HG03432 (cell line): ENCODE results near the gene PPP1R12A.
"Not testable (repeated sequence)": the region's sequence is repeated elsewhere in the genome, so short reads cannot be mapped to it uniquely, and the experiment has no call there.

Experiments used
- ATAC-seq: cut with Tn5 transposase; IDR thresholded peaks from one replicate; pipeline ENCODE4 v1.9.1; 2021; ENCODE audit warnings: mild to moderate bottlenecking, moderate library complexity; ENCODE audit not compliant: unreplicated experiment

Gene PPP1R12A

GRCh38 chr12:79935021-79935623, at the start of gene PPP1R12A:
Gene PPP1R12A (minus strand): TSS chr12:79935097. CDS start chr12:79934931, 166 bp downstream.
- peak; percentile 92 for ATAC-seq

DNA sequence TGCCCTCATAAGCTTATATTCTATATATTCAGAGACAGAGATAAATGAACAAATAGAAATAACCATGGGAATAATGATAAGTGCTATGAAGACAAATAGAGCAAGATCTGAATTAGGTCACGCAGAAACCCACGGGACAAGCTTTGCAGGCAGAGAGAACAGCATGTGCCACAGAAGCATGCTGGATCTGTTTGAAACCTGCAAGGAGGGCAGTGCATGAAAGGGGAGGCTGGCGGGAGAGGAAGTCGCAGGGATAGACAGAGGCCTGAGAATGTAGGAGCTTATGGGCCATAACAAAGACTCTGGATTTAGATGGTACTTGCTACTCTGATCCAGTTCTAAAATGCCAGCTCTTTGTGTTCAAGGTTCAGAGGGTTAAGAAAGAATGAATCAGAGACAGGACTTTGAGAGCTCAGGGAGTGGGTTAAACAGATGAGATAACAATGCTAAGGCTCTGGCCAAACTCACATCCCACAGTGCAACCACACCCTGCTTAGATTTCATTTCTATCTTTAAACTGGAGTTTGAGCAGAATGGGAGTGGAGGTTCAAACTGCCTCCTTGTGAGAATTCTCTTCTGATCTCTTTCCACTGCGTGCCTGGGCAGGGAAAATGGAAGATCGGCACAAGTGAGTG, 49.2 kb upstream of the PPP1R12A start:
- ATAC-seq, result no peak

GRCh38 chr12:79983492-79983891, 48.6 kb upstream of the PPP1R12A start:
- ATAC-seq, result no peak

DNA sequence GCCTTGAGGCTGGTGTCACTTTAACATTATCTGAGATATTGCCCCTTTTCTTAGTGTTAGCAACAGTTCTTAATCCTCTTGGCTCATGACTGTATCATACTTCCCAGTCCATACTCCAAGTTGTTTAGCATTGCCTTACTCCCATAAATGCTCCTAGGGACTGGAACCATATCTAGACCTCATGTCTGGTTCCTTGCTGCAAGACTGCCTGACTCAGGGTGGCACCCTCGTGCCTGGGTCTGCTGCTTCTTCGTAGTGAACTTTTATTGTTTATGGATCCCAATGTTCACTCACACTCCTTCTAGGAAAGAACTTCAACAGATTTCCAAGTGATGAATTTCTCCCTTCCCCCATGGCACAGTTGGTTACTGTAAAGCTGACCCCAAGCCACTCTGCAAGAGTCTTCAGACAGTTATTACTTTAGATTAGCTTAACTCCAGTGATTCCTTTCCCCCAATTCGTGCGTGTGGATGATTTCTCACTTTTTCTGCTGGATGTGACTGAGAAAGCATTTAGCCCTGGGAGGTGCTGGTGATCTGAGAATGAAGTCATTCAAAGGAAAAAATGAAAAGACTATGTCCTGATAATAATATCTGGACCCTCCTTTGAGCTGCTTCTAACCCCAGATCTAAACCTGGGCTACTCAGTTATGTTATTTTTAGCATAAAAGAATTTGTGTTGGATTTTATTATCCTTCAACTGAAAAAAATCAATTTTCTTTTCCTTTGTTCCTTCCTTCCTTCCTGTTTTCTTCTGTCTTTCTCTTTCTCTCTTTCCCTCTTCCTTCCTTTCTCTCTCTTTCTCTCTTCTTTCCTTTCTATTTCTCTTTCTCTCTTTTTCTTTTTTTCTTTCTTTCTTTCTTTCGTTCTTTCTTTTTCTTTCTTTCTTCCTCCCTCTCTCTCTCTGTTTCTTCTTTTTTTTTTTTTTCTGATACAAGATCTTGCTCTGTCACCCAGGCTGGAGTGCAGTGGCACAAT, 47.5 kb upstream of the PPP1R12A start:
- no peak for ATAC-seq

GRCh38 chr12:79978692-79979091, 43.8 kb upstream of the PPP1R12A start:
- no peak for ATAC-seq

DNA sequence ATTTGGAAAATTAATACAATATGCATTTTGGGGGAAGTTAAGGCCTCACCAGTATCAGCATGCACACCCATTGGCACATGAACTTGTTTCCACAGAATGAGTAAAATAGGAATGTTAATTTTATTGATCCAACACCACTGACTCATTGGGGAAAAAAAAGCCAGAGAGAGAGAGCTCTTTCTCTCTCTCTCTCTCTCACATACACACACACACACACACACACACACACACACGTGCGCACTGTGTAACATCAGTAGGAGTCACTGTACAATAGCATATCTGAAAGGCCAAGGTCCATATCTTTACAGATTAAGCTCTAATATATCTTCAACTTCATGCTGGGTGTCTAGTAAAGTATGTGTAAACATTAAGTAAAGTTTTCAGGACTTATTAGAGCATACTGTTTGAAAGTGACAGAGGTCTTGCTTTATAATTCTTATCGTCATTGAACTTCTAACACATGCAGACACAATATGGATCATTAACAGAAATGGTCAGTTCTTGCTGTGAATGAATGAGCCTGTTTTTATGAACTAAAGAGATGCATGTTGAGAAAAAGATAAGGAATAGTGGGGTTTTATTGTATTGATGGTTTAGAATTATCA, 43.1 kb upstream of the PPP1R12A start:
- ATAC-seq, result not testable (repeated sequence)

DNA sequence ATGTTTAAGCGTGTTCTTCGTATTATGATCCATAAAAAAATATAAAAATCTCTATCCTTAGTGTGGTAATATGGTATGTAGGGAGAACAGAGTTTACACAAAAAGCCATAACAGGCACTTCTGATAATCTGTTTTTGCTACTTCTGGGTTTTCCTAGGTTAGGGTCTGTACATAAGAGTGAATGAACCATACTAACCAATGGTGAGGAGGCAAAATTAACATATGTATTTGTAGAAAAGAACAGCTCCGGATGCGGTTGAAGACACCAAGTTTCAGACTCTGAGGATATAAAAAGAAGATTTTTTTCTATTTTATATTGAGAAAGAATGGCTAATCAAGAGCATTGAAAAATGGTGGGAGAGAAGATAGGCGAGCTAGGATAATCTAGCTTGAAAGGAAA, 40.2 kb upstream of the PPP1R12A start:
- ATAC-seq, result no peak

- no peak for ATAC-seq
These were observed 38.9 kb upstream of the PPP1R12A start for GRCh38 chr12:79973801-79974200.

- ATAC-seq, result no peak
These were observed 29.3 kb upstream of the PPP1R12A start for GRCh38 chr12:79964100-79964627.

- no peak for ATAC-seq
These were observed 26.5 kb upstream of the PPP1R12A start for GRCh38 chr12:79961411-79961810.

DNA sequence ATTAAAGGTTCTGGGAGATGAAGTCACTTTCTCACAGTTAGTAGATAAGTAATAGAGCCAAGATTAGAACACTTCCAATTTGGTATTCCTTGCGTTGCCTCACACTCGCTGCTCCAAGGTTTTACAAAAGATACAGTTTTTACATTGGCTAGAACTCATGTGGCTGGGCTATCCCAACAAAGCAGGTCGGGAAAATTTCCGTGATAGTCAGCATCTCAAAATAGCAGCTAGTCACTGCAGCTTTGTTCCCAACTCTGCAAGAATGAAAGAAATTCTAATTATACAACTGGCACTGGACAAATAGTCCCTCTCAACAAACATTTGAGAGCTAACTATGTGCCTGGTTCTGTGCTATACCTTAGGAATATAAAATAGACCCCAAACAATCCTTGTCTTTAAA, 24.6 kb upstream of the PPP1R12A start:
- ATAC-seq, result no peak

DNA sequence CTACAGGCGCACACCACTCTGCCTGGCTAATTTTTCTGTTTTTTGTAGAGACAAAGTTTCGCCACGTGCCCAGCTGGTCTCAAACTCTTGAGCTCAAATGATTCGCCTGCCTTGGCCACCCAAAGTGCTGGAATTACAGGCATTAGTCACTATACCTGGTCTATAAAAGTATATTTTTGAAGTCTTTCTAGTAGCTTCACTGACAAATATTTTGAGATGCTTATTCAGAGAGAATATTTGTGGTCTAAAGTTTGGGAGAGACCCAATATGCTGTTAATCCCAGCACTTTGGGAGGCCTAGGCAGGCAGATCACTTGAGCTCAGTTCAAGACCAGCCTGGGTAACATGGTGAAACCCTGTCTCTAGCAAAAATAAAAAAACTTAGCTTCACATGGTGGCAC, 22.0 kb upstream of the PPP1R12A start:
- ATAC-seq, result no peak

DNA sequence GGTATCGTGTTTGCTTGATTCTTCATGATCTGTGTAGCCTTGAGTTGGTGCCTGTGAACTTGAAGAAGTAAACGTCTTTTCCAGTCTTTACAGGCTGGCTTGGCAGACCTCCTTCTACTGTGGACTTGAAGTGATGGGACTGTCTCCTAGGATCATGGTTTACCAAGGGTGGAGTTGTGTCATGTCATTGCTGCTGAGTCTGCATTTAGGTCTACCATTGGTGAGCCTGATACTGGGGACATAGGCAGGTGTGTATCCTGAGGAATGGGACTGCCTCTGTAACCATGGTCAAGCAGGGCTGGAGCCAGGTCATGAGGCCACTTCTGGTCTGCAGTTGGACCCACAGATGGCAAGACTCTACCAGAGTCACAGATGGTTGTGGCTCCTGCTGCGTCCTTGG, 20.7 kb upstream of the PPP1R12A start:
- no peak for ATAC-seq

DNA sequence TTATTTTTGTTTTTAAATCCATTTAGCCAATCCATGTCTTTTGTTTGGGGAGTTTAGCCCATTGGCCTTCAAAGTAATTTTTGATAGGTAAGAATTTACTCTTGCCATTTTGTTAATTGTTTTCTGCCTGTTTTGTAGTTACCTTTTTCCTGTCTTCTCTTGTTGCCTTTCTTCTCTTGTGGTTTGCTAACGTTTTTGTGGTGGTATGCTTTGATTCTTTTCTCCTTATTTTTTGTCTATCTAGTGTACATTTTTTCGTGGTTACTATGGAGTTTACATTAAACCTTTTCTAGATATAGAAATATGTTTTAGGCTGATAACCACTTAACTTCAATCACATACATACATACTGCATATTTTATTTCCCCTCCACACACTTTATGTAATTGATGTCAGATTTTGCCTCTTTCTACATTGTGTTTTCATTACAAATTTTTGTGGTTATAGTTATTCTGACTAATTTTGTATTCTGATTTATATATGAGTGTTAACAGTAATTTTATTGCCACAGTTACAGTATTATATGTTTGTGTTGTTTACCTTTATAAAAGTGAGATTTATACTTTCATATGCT, 19.2 kb upstream of the PPP1R12A start:
- ATAC-seq, result no peak

DNA sequence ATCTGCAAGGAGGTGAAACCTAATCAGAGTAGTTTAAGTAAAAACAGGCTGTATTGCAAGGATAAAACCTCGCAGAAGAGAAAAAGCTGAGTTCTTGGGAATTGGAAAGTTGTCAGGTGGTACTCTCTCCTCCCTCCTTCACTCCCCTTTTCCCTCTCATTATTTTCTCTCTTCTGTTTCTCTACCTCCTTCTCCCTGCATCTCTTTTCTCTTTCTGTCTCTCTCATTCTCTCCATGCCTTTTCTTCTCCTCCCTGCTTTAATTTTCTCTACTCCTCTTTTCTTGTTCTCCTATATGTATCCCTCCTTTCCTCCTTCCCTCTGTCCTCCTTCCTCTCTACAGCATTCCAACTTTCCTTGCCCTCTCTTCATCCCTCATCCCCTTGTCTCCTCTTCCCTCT, 14.2 kb upstream of the PPP1R12A start:
- ATAC-seq, result no peak

DNA sequence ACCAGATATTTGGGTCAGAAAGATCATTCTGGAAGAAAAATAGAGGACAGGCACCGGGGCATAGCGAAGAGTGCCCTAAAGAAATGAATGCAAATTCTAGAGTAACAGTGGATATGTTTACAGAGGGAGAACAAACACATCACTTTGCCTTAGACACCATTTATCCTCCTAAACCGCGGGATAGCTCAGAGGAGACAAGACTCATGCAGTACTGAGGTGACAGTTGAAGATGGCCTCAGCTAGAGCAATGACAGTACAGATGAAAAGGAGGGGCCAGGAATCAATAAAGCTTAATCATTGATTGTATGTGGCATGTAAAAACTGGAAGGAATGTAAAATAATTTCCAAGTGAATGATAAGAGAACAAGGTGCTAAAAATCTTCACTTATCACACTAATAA, 10.5 kb upstream of the PPP1R12A start:
- no peak for ATAC-seq

DNA sequence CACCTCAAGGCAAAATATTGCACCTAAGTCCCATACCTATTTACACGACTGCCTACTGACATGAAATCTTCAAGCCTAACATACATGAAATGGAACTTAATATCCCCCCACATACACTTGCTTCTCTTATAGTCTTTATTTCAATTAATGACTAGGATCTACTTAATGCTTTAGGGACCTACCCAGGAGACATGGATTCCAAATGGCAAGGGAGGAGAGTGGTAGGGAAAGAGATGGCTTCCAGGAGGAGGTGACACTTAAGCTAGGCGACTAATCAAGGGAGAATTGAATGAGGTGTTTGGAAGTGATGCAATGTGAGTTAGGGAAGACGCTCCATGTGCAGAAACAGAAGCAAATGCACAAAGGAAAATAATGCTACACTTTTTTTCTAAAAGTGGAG, 9.7 kb upstream of the PPP1R12A start:
- no peak for ATAC-seq

DNA sequence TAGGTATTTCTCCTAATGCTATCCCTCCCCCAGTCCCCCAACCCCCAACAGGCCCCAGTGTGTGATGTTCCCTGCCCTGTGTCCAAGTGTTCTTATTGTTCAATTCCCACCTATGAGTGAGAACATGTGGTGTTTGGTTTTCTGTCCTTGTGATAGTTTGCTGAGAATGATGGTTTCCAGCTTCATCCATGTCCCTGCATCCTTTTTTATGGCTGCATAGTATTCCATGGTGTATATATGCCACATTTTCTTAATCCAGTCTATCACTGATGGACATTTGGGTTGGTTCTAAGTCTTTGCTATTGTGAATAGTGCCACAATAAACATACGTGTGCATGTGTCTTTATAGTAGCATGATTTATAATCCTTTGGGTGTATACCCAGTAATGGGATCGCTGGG, 7.9 kb upstream of the PPP1R12A start:
- not testable (repeated sequence) for ATAC-seq

DNA sequence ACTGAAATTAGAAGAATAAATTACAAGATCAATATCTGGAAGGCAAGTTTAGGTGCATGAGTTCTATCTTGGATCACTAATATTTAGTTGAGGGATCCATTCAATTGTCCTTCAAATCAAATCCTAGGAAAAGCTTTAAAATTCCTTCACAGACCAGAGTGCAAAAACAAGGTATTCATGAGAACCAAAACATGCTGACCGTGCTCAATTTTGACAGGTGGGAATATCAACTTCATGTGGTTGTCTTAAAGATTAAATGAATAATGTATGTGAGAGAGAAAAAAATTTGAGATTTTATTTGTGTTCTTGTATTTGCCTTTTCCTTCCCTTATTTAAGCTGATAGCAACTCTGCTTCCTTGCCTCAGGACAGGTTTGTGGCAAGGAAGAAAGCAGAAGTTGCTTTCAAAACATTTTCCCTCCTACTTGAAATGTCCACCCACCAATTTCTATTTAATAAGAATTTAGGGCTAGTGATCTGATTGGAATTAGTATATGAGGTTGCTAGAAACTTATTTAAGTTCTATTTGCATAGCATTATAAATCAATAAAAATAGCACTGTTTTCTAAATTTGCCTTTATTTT, 4.9 kb upstream of the PPP1R12A start:
- ATAC-seq, result no peak

- ATAC-seq, result no peak
These were observed 3.9 kb upstream of the PPP1R12A start for GRCh38 chr12:79938843-79939242.
